OCI-LY1 (cell line): ENCODE measurements around the gene TMC6.

Experiments used
- H2AFZ ChIP-seq: fragments of 200-600 bp; sonication (generic), shearing (Covaris generic); 2 replicates; pipeline ENCODE4 v1.6.0; 2014; ENCODE audit warnings: antibody characterized with exemption, mild to moderate bottlenecking, low read length
- H3F3A ChIP-seq: fragments of 200-600 bp; sonication (generic), shearing (Covaris generic); 2 replicates; pipeline ENCODE4 v1.6.0; 2014; ENCODE audit warnings: mild to moderate bottlenecking, antibody characterized with exemption, low read length, moderate library complexity; ENCODE audit not compliant: insufficient read depth
- H3K27ac ChIP-seq: fragments of 200-600 bp; sonication (generic); 2 replicates; pipeline ENCODE4 v1.5.1; 2014; ENCODE audit warnings: low read length, mixed run types, mild to moderate bottlenecking, low read depth; ENCODE audit not compliant: poor library complexity, severe bottlenecking
- H3K27me3 ChIP-seq: fragments of 200-600 bp; sonication (generic); 2 replicates; pipeline ENCODE4 v1.6.0; 2014; ENCODE audit warnings: antibody characterized with exemption, mild to moderate bottlenecking, low read length, moderate library complexity; ENCODE audit not compliant: insufficient read depth
- H3K36me3 ChIP-seq: fragments of 200-600 bp; sonication (generic); 2 replicates; pipeline ENCODE4 v1.6.1; 2014; ENCODE audit warnings: mild to moderate bottlenecking, antibody characterized with exemption, low read length, moderate library complexity, mixed read lengths; ENCODE audit not compliant: insufficient read depth
- H3K4me1 ChIP-seq: fragments of 200-600 bp; sonication (generic); 2 replicates; pipeline ENCODE4 v1.5.1; 2014; ENCODE audit warnings: mild to moderate bottlenecking, low read length, moderate library complexity; ENCODE audit not compliant: insufficient read depth, severe bottlenecking
- H3K4me2 ChIP-seq: fragments of 200-600 bp; sonication (generic), shearing (Covaris generic); 2 replicates; pipeline ENCODE4 v1.6.1; 2014; ENCODE audit warnings: low read length
- H3K4me3 ChIP-seq: fragments of 200-600 bp; sonication (generic); 2 replicates; pipeline ENCODE4 v1.5.1; 2014; ENCODE audit warnings: low read length, low read depth, mild to moderate bottlenecking, mixed read lengths; ENCODE audit not compliant: poor library complexity, severe bottlenecking
- H3K79me2 ChIP-seq: fragments of 200-600 bp; shearing (Covaris generic); 2 replicates; pipeline ENCODE4 v1.6.1; 2016; ENCODE audit warnings: mixed run types, low read length, mixed read lengths; ENCODE audit not compliant: insufficient read depth
- H3K9ac ChIP-seq: fragments of 200-600 bp; sonication (generic), shearing (Covaris generic); 2 replicates; pipeline ENCODE4 v1.6.1; 2014; ENCODE audit warnings: mild to moderate bottlenecking, low read length, mixed read lengths
- H3K9me2 ChIP-seq: fragments of 200-600 bp; sonication (generic), shearing (Covaris generic); 2 replicates; pipeline ENCODE4 v1.6.1; 2014; ENCODE audit warnings: low read depth, mild to moderate bottlenecking, low read length, mixed read lengths
- H3K9me3 ChIP-seq: fragments of 200-600 bp; shearing (Covaris generic); 2 replicates; pipeline ENCODE4 v1.6.1; 2014; ENCODE audit warnings: low read length, mixed read lengths
- H4K20me1 ChIP-seq: fragments of 200-600 bp; sonication (generic), shearing (Covaris generic); 2 replicates; pipeline ENCODE4 v1.6.0; 2016; ENCODE audit warnings: mild to moderate bottlenecking, low read length; ENCODE audit not compliant: insufficient read depth
- EZH2 ChIP-seq: fragments of 200-600 bp; sonication (generic), shearing (Covaris generic); IDR thresholded peaks from 2 replicates; pipeline ENCODE4 v1.8.0; 2017; ENCODE audit warnings: borderline replicate concordance, mixed run types, mild to moderate bottlenecking, antibody characterized with exemption, low read length, moderate library complexity, mixed read lengths
- TF ChIP-seq, protein P1 (sequence below): fragments of 200-600 bp; sonication (generic), shearing (Covaris generic); IDR thresholded peaks from 2 replicates; pipeline ENCODE4 v1.5.1; 2017; ENCODE audit warnings: mild to moderate bottlenecking, antibody characterized with exemption, low read length, moderate library complexity, mixed read lengths

The TMC6 gene

DNA sequence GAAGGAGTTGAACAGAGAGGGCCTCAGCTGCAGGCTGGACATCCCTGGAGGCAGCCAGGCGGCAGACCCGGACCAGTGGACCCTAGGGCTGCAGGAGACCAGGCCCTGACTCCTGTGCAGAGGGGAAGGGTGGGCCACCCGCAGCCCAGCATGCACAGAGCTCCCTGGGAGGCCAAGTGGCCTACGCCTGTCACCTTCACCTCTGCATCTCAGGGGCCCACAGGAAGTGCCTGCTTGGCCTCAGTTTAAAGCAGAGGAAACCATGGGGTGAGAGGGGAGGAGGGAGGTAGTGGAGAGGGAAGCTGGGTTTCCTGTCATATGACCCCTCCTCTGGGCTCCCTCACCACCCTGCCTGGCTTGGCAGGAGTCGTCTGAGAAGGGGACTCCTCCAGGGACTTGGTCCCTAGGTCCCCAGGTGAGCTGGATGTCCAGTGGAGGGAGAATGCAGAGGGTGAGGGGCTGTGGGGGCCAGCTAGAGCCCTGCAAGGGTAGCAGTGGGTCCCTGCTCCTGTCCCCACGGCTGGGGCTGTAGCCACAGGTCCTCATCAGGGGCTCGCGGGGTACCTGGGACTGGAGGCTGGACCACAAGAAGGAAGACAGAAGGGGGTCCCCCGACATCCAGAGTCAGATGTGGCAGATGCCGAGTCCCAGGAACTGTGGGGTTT is 2.0 kb upstream of the TMC6 start, which contains the start of gene TMC8:
TMC8 (plus strand) TSS at position 335 of the 665 bp plus-strand sequence. CDS start 818 bp downstream, outside the sequence.
- peaks cover 77% of the 10 kb centered on the region for H3K4me1 ChIP-seq
- H3K4me2 ChIP-seq = peak within 1 kb of the TSS; percentile 89
- peak within 1 kb of the TSS; percentile 92 for H3K27ac ChIP-seq
- H3K9ac ChIP-seq = peak within 1 kb of the TSS; percentile 92
- peaks cover 12% of the 10 kb centered on the region for H3K36me3 ChIP-seq
- no peaks in the 10 kb centered on the region for H3K9me2 ChIP-seq
- no peak within 1 kb of the TSS for H2AFZ ChIP-seq
- no peaks in the 10 kb centered on the region for H3K27me3 ChIP-seq
- TF ChIP-seq, protein P1, sequence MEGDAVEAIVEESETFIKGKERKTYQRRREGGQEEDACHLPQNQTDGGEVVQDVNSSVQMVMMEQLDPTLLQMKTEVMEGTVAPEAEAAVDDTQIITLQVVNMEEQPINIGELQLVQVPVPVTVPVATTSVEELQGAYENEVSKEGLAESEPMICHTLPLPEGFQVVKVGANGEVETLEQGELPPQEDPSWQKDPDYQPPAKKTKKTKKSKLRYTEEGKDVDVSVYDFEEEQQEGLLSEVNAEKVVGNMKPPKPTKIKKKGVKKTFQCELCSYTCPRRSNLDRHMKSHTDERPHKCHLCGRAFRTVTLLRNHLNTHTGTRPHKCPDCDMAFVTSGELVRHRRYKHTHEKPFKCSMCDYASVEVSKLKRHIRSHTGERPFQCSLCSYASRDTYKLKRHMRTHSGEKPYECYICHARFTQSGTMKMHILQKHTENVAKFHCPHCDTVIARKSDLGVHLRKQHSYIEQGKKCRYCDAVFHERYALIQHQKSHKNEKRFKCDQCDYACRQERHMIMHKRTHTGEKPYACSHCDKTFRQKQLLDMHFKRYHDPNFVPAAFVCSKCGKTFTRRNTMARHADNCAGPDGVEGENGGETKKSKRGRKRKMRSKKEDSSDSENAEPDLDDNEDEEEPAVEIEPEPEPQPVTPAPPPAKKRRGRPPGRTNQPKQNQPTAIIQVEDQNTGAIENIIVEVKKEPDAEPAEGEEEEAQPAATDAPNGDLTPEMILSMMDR = no peak
- no peak for TF ChIP-seq EZH2
- no peaks in the 10 kb centered on the region for H3K79me2 ChIP-seq
- H3K4me3 ChIP-seq = peak within 1 kb of the TSS; percentile 72
- H3K9me3 ChIP-seq = no peaks in the 10 kb centered on the region
- no peaks in the 10 kb centered on the region for H4K20me1 ChIP-seq
- H3F3A ChIP-seq = no peaks in the 10 kb centered on the region

DNA sequence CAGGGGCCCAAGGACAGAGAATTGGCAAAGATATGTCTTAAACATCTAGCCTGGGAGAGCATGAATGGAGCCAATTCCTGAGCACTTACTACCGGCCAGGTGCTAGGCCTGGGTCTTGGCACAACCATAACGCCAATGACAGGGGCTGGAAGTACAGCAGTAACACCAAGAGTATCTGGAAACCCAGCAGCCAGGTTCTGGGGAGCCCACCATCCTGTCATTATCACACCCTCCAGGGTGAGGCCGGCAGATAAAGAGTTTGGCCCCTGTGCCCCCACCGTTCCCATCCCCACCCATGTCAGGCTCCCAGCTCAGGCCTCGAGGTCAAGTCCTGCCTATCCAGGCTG is 1.5 kb upstream of the TMC6 start:
- TF ChIP-seq EZH2 = no peak
- TF ChIP-seq, protein P1 = no peak
- Histone ChIP-seq H3K79me2 (no peaks in the 10 kb centered on the region), H3K9ac (peak overlapping the region; percentile 92; the same call in 1 of the 2 replicates), H3K36me3 (peaks cover 7% of the 10 kb centered on the region), H2AFZ (no peak overlapping the region), H4K20me1 (no peaks in the 10 kb centered on the region), H3K9me3 (no peaks in the 10 kb centered on the region), H3K4me1 (peaks cover 82% of the 10 kb centered on the region), H3K27ac (peak overlapping the region; percentile 92), H3K27me3 (no peaks in the 10 kb centered on the region), H3K9me2 (no peaks in the 10 kb centered on the region), H3F3A (no peaks in the 10 kb centered on the region), H3K4me2 (peak overlapping the region; percentile 89), H3K4me3 (peak overlapping the region; percentile 72)

DNA sequence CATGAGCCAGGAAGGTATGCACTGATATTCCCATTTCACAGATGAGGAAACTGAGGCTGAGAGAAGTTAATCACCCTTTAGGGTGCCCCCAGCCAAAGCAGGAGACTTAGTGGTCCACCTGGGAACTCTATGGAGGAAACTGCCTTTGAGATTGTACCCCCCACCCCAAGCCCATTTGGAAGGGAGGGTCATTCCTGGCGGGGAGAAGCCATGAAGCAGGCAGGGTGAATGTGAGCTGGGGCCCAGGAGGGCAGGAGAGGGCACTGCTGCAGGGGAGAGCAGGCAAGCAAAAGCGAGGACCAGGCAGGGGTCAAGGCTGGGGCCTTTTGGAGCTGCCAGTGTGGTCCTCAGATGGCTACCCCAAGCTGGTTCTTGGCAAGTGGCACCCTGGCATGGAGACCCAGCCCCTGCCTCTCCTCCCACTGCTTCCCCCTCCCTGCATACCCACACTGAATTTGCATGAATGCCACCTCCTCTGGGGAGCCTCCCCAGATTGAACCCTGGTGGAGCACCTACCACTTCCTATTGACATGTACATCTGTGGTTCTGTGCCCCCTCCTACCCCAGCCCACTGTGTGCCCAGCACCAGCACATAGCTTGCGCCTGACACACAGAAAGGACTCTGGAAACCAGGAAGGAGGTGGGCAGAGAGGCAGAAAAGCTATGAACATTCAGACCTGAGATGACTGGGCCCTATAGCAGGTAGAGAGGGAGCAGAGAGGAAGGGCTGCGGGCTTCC is 965 bp upstream of the TMC6 start:
- Histone ChIP-seq H3K27ac (peak overlapping the region; percentile 92), H4K20me1 (no peaks in the 10 kb centered on the region), H3K9me2 (no peaks in the 10 kb centered on the region), H3K4me2 (peak overlapping the region; percentile 89), H3K27me3 (no peaks in the 10 kb centered on the region), H3K79me2 (no peaks in the 10 kb centered on the region), H3K4me3 (peak overlapping the region; percentile 74), H2AFZ (no peak overlapping the region), H3K36me3 (peaks cover 2% of the 10 kb centered on the region; the same call in 1 of the 2 replicates), H3K9me3 (no peaks in the 10 kb centered on the region), H3K4me1 (peaks cover 87% of the 10 kb centered on the region), H3K9ac (peak overlapping the region; percentile 92), H3F3A (no peaks in the 10 kb centered on the region)
- TF ChIP-seq, protein P1 = no peak
- TF ChIP-seq EZH2 = no peak
